PC-9 (cell line): ENCODE data around the gene TRDN.

ENCODE experiments used
- EZH2 ChIP-seq: fragments of 200-600 bp; sonication (generic); IDR thresholded peaks from 2 replicates; pipeline ENCODE4 v1.8.0; 2017; ENCODE audit warnings: antibody characterized with exemption, low read depth
- TF ChIP-seq, protein P1 (sequence below): fragments of 200-600 bp; sonication (generic); conservative IDR thresholded peaks from 2 replicates; pipeline ENCODE4 v1.6.1; 2017; ENCODE audit warnings: mixed run types, antibody characterized with exemption, mild to moderate bottlenecking, moderate library complexity

DNA sequence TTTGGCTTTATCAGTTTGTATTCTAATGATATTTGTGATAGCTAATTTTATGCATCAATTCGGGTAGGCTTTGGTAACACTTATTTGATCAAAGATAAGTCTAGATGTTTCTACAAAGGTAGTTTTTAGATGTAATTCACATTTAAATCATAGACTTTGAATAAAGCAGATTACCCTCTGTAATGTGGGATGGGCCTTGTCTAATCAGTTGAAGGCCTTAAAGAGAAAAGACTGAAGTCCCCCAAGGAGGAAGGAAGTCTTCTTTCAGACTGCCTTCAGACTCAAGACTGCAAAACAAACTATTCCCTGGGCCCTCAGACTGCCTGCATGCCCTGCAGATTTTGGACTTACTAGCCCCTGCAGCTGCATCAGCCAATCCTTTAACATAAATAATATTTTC lies 178.5 kb downstream of the TRDN start:
- TF ChIP-seq, protein P1, sequence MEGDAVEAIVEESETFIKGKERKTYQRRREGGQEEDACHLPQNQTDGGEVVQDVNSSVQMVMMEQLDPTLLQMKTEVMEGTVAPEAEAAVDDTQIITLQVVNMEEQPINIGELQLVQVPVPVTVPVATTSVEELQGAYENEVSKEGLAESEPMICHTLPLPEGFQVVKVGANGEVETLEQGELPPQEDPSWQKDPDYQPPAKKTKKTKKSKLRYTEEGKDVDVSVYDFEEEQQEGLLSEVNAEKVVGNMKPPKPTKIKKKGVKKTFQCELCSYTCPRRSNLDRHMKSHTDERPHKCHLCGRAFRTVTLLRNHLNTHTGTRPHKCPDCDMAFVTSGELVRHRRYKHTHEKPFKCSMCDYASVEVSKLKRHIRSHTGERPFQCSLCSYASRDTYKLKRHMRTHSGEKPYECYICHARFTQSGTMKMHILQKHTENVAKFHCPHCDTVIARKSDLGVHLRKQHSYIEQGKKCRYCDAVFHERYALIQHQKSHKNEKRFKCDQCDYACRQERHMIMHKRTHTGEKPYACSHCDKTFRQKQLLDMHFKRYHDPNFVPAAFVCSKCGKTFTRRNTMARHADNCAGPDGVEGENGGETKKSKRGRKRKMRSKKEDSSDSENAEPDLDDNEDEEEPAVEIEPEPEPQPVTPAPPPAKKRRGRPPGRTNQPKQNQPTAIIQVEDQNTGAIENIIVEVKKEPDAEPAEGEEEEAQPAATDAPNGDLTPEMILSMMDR: no peak
- TF ChIP-seq EZH2: no peak
